Loucy (cell line): Measurements from ENCODE around the gene COA8.

Experiments used
- EZH2phosphoT487 ChIP-seq: fragments of 200-600 bp; IDR thresholded peaks from 2 replicates; pipeline ENCODE4 v1.6.1; 2018; ENCODE audit warnings: antibody characterized with exemption, mild to moderate bottlenecking, moderate library complexity, borderline replicate concordance
- TF ChIP-seq, protein P1 (sequence below): fragments of 200-600 bp; sonication (generic); conservative IDR thresholded peaks from 2 replicates; pipeline ENCODE4 v1.5.1; 2014; ENCODE audit warnings: mild to moderate bottlenecking, antibody characterized with exemption, low read length

DNA sequence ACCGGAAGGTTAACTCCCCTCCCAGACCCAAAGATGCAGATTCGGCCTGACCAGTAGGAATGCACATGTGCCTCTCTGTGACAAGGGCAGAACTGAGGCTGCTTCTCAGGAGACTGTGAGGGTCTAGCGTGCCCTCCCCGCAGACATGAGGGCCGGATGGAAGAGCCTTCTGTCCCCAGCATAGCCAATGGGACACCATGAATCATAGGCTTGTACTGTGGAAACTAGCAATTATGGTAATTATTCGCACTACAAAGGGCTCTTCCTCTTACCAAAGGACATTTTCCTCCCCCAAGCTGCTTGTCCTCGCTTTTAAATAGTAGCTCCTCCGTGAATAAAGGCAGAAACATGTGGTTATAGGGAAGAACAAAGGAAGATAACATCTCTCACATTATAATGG is 6.2 kb downstream of the COA8 start:
- TF ChIP-seq, protein P1, sequence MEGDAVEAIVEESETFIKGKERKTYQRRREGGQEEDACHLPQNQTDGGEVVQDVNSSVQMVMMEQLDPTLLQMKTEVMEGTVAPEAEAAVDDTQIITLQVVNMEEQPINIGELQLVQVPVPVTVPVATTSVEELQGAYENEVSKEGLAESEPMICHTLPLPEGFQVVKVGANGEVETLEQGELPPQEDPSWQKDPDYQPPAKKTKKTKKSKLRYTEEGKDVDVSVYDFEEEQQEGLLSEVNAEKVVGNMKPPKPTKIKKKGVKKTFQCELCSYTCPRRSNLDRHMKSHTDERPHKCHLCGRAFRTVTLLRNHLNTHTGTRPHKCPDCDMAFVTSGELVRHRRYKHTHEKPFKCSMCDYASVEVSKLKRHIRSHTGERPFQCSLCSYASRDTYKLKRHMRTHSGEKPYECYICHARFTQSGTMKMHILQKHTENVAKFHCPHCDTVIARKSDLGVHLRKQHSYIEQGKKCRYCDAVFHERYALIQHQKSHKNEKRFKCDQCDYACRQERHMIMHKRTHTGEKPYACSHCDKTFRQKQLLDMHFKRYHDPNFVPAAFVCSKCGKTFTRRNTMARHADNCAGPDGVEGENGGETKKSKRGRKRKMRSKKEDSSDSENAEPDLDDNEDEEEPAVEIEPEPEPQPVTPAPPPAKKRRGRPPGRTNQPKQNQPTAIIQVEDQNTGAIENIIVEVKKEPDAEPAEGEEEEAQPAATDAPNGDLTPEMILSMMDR: no peak
- TF ChIP-seq EZH2phosphoT487: no peak
